Activated CD4-positive, alpha-beta memory T cell treated with anti-CD3 and anti-CD28 coated beads, Interleukin-2, amount 10 ng/mL, durations not matched to agents 7 days and 5 days (primary cell): Measurements from ENCODE around the gene MADCAM1. TPM values are rescaled to one million over a fixed set of nuclear protein-coding genes. Genes with fewer than 3 reads are reported as not detected.
A peak's percentile ranks its signal among the peaks of the same experiment; 100 is the strongest.

Experiments
- CTCF ChIA-PET: fragments of 350-600 bp; sonication (Branson Sonifier 250); formaldehyde crosslinking; loops from one replicate; lab custom pipeline; 2021; ENCODE audit warnings: antibody characterized with exemption, inconsistent platforms; lab: Charles Lee
- POLR2A ChIA-PET: fragments of 350-600 bp; sonication (Branson Sonifier 250); formaldehyde crosslinking; loops from one replicate; lab custom pipeline; 2021; ENCODE audit warnings: antibody characterized with exemption; lab: Charles Lee
- DNase-seq: peaks from one replicate; pipeline ENCODE4 v3.0.0-alpha.2; 2020
- H3K27ac Mint-ChIP-seq: one replicate; pipeline ENCODE4 v1.8.0; 2021; ENCODE audit warnings: mild to moderate bottlenecking, mixed read lengths
- H3K27me3 Mint-ChIP-seq: one replicate; pipeline ENCODE4 v1.8.0; 2021; ENCODE audit warnings: mixed read lengths
- H3K36me3 Mint-ChIP-seq: one replicate; pipeline ENCODE4 v1.8.0; 2021; ENCODE audit warnings: low read depth, mixed read lengths
- H3K4me1 Mint-ChIP-seq: one replicate; pipeline ENCODE4 v1.8.0; 2021; ENCODE audit warnings: mixed read lengths
- H3K4me3 Mint-ChIP-seq: one replicate; pipeline ENCODE4 v1.8.0; 2021; ENCODE audit warnings: mild to moderate bottlenecking, mixed read lengths
- H3K9me3 Mint-ChIP-seq: one replicate; pipeline ENCODE4 v1.8.0; 2021; ENCODE audit warnings: mixed read lengths
- total RNA-seq, 2 experiments: library from RNA; stranded (reverse); gene quantifications; one replicate each; pipeline ENCODE4 v1.2.3, GENCODE V29; 2021

The MADCAM1 gene
- total RNA-seq, 2 experiments from 2014 or later, result 0.78 to 0.81 TPM

DNA sequence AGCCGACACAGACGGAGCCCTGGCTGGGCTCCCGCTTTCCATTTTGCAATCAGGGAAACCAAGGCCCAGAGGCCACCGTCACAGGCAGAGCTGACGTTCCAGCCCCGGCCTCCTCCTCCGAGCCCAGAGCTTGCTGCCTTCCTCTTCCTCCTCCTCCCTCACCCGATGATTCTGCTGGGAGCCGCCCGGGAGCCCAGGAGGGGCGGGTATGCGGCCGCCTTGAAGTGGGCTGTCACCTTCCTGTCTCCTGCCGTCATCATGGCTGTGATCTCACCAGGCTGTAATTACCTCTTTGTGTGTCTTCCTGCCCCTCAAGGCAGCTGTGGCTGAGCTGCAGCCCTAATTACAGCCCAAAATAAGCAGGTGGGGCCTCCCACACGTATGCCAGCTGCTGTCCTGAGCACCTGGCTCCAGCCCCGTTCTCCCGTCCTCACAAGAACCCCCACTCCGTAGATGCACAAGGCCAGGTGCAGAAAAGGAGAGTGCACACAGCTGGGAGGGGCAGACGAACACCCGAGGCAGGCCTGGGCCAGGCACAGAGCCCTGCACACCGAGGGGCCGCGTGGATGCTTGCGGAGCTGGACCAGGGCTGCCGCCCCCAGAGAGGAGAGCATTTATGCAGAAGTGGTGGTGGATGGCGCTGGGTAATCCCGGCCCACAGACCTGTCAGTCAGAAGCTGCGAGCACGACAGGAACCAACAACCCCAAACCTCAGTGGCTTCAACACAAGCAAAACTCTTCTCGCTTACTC lies 15.0 kb downstream of the MADCAM1 start:
- Mint-ChIP-seq H3K27me3 (no peaks in the 10 kb centered on the region), H3K4me3 (peak overlapping the region; percentile 73), H3K4me1 (peaks cover 48% of the 10 kb centered on the region), H3K9me3 (no peaks in the 10 kb centered on the region), H3K36me3 (peaks cover 16% of the 10 kb centered on the region), H3K27ac (peak overlapping the region; percentile 96)
- ChIA-PET POLR2A (interaction anchor here (0.6 to 2.8 kb wide), 16 partner anchors 10 to 510 kb away, joined by 3 to 46 read pairs (median 4); partner anchors contain the start of genes BSG, CDC34, POLRMT and RNF126), CTCF (interaction anchor here (0.7 to 2.9 kb wide), 21 partner anchors 10 to 273 kb away, joined by 3 to 59 read pairs (median 5); partner anchors contain the start of genes CDC34, FSTL3, GZMM and MADCAM1)
- DNase-seq, result peak; percentile 87

DNA sequence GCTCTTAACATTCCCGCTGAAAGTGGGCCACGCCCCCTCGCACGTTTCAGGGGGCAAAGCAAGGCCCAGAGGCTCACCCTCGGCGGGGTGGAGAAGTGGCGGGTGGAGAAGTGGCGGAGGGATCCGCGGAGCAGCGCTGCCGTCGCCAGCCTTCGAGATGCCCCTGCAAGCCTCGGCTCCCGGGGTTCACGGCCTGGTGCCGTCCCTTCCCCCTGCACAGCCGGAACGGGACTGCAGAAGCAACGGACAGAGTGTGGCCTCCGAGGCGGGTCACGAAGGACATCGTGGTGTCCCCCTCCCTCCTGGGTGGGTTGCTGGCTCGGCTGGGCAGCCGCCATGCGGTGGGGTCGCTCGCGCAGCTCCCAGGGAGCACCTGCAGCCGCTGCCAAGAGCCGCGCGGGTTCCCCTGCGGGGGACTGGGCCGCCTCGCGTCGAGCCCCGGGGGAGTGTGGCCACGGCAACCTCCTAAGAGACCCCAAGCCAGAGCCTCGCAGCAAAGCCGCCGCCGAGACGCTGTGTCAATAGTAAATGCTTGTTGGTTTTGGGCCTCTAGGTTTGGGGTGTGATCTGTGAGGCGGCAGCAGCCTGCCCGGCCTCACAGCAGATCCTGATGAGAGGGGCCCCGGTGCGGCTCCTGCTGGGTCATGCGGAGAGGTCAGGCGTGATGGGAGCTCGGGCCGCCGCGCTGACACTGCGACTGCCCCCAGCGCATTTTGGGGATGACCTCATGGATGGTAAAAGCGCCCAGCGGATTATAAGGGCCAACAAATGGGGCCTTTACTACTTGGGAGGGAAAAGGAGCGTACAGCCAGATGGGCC lies 16.5 kb downstream of the MADCAM1 start:
- Mint-ChIP-seq H3K9me3 (no peaks in the 10 kb centered on the region), H3K36me3 (peaks cover 16% of the 10 kb centered on the region), H3K4me3 (no peak overlapping the region), H3K27ac (no peak overlapping the region), H3K4me1 (peaks cover 49% of the 10 kb centered on the region), H3K27me3 (no peaks in the 10 kb centered on the region)
- CTCF ChIA-PET, result interaction anchor here (0.6 to 2.9 kb wide), 2 partner anchors 18 to 113 kb away, joined by 4 to 59 read pairs; partner anchors contain the start of gene CDC34
- DNase-seq, result no peak
- POLR2A ChIA-PET, result interaction anchor here (2.4 kb wide), 1 partner anchor 18 kb away, joined by 46 read pairs; the partner anchor contains the start of gene CDC34

DNA sequence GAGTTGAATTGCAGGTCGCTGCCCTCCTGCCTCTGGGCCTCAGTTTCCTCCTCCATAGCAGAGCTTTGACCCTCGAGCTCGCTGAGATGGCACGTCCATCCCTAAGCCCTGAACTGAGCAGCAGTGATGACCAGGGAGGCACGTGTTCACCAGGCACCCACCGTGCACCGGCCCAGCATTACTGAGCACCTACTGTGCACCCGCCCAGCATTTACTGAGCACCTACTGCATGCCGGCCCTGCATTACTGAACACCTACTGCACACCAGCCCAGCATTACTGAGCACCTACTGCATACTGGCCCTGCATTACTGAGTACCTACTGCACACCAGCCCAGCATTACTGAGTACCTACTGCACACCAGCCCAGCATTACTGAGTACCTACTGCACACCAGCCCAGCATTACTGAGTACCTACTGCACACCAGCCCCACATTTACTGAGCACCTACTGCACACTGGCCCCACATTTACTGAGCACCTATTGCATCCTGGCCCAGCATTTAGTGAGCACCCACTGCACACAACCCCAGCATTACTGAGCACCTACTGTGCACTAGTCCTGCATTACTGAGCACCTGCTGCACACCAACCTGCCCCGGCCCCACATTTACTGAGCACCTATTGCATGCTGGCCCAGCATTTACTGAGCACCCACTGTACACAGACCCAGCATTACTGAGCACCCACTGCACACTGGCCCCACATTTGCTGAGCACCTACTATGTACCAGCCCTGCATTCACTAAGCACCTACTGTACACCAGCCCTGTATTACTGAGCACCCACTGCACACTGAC lies 17.3 kb downstream of the MADCAM1 start:
- Mint-ChIP-seq H3K4me3 (no peak overlapping the region), H3K4me1 (peaks cover 41% of the 10 kb centered on the region), H3K27me3 (no peaks in the 10 kb centered on the region), H3K9me3 (no peaks in the 10 kb centered on the region), H3K36me3 (peaks cover 12% of the 10 kb centered on the region), H3K27ac (peak overlapping the region; percentile 21)
- POLR2A ChIA-PET, result no interaction called here
- DNase-seq, result no peak
- CTCF ChIA-PET, result interaction anchor here (0.6 kb wide), 1 partner anchor 113 kb away, joined by 4 read pairs; no protein-coding TSS in a partner anchor

DNA sequence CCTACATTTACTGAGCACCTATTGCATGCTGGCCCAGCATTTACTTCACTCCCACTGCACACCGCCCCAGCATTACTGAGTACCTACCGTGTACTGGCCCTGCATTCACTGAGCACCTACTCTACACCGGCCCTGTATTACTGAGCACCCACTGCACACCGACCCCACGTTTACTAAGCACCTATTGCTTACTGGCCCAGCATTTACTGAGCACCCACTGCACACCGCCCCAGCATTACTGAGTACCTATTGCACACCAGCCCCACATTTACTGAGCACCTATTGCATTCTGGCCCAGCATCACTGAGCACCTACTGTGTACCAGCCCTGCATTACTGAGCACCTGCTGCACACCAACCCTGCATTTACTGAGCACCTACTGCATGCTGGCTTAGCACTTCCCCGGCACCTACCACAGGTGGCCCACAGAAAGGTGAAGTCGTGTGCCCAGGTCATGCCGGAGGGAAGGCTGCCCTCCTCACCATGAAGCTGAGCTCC lies 17.9 kb downstream of the MADCAM1 start:
- H3K4me3 Mint-ChIP-seq, result no peak overlapping the region
- DNase-seq, result no peak
- H3K9me3 Mint-ChIP-seq, result no peaks in the 10 kb centered on the region
- CTCF ChIA-PET, result interaction anchor here (2.4 kb wide), 1 partner anchor 8 kb away, joined by 8 read pairs; no protein-coding TSS in a partner anchor
- H3K27ac Mint-ChIP-seq, result peak overlapping the region; percentile 21
- POLR2A ChIA-PET, result no interaction called here
- no peaks in the 10 kb centered on the region for H3K27me3 Mint-ChIP-seq
- H3K36me3 Mint-ChIP-seq, result peaks cover 12% of the 10 kb centered on the region
- H3K4me1 Mint-ChIP-seq, result peaks cover 35% of the 10 kb centered on the region

DNA sequence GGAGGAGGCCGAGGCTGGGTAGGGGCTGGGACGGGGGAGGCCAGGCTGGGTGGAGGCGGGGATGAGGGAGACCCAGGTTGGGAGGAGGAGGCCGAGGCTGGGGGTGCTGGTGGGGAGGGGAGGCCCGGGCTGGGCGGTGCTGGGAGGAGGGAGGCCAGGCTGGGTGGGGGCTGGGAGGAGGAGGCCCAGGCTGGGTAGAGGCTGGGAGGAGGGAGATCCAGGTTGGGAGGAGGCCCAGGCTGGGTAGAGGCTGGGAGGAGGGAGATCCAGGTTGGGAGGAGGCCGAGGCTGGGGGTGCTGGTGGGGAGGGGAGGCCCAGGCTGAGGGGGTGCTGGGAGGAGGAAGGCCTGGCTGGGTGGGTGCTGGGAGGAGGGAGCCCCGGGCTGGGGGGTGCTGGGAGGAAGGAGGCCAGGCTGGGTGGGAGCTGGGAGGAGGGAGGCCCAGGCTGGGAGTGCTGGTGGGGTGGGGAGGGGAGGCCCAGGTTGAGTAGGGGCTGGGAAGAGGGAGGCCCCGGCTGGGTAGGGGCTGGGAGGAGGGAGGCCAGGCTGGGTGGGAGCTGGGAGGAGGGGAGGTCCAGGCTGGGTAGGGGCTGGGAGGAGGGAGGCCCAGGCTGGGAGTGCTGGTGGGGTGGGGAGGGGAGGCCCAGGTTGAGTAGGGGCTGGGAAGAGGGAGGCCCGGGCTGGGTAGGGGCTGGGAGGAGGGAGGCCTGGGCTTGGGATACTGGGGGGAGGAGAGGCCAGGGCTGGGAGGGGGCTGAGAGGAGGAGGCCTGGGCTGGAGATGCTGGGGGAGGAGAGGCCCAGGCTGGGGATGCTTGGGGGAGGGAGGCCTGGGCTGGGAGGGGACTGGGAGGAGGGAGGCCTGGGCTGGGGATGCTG lies 21.7 kb downstream of the MADCAM1 start:
- Mint-ChIP-seq H3K27me3 (no peaks in the 10 kb centered on the region), H3K9me3 (no peaks in the 10 kb centered on the region), H3K36me3 (peaks cover 4% of the 10 kb centered on the region), H3K4me3 (no peak overlapping the region), H3K4me1 (peaks cover 12% of the 10 kb centered on the region), H3K27ac (no peak overlapping the region)
- CTCF ChIA-PET, result no interaction called here
- POLR2A ChIA-PET, result interaction anchor here (1.2 kb wide), 1 partner anchor 14 kb away, joined by 6 read pairs; the partner anchor contains the start of gene CDC34
- no peak for DNase-seq

DNA sequence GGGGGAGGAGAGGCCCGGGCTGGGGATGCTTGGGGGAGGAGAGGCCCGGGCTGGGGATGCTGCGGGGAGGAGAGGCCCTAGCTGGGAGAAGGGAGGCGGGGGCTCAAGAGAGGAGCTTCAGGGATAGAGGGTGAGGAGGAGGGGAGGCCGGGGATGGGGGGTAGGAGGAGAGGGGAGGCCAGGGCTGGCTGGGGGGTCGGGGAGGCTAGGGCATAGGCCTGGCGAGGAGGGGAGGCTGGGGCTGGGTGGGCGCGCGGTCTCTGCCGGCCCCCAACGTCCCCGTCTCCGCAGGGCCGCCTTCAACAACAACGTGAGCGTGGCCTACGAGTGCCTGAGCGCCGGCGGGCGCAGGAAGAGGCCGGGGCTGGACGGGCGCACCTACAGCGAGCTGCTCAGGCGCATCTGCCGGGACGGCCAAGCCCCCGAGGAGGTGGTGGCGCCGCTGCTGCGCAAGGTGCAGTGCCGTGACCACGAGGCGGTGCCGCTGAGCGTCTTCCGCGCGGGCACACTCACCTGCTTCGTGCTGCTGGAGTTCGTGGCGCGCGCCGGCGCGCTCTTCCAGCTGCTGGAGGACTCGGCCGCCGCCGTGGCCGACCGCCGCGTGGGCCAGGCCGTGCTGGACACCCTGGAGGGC lies 22.4 kb downstream of the MADCAM1 start:
- Mint-ChIP-seq H3K4me3 (no peak overlapping the region), H3K27me3 (no peaks in the 10 kb centered on the region), H3K9me3 (no peaks in the 10 kb centered on the region), H3K4me1 (peaks cover 12% of the 10 kb centered on the region), H3K27ac (no peak overlapping the region), H3K36me3 (peaks cover 4% of the 10 kb centered on the region)
- ChIA-PET POLR2A (interaction anchor here (1.2 kb wide), 1 partner anchor 13 kb away, joined by 6 read pairs; the partner anchor contains the start of gene CDC34), CTCF (no interaction called here)
- DNase-seq, result peak; percentile 50

DNA sequence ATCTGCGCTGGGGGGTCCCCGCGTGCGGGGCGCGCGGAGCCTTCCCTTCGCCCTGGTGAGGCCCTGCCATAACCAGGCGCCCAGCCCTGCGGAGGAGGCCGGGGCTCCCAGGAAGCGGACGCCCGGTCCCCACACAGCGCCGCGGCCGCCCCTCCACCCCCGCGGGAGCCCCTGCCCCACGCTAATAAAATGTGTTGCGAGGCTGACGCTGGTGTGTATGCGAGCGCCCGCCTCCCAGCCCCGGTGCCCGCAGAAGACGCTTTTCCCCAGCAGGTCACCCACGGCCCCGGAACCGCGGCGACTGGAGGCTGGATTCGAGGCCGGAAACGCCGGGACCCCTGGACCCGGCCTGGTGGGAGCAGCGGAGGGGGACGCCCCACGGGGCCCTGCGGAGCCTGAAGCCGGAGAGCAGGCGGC lies 23.2 kb downstream of the MADCAM1 start:
- CTCF ChIA-PET, result no interaction called here
- DNase-seq, result no peak
- Mint-ChIP-seq H3K4me1 (peaks cover 11% of the 10 kb centered on the region), H3K36me3 (no peaks in the 10 kb centered on the region), H3K27me3 (no peaks in the 10 kb centered on the region), H3K27ac (no peak overlapping the region), H3K4me3 (no peak overlapping the region), H3K9me3 (no peaks in the 10 kb centered on the region)
- POLR2A ChIA-PET, result interaction anchor here (1.2 kb wide), 1 partner anchor 13 kb away, joined by 6 read pairs; the partner anchor contains the start of gene CDC34

DNA sequence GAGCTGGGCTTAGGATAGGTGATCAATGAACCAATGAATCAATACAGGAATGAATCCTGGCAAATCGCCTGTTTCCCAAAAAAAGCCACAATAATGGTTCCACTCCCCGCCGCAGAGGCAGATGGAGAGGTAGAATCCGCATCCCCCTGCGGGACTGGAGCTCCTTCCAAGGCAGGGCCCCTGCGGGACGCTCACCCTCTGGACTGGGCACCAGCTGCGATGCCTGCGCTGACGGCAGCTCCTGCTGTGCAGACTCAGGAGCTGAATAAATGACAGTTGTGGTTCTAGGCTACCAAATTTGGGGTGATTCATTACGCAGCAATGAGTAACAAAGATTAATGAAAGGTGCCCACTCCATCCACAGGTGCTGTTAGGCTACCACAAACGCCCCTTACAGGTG lies 26.4 kb downstream of the MADCAM1 start:
- H3K4me3 Mint-ChIP-seq, result no peak overlapping the region
- ChIA-PET POLR2A (interaction anchor here (1.2 to 3.0 kb wide), 3 partner anchors 8 to 12 kb away, joined by 3 to 22 read pairs (median 14); partner anchors contain the start of gene CDC34), CTCF (interaction anchor here (1.1 to 3.0 kb wide), 2 partner anchors 9 to 12 kb away, joined by 3 to 23 read pairs; partner anchors contain the start of gene CDC34)
- H3K4me1 Mint-ChIP-seq, result peaks cover 6% of the 10 kb centered on the region
- no peak overlapping the region for H3K27ac Mint-ChIP-seq
- H3K9me3 Mint-ChIP-seq, result no peaks in the 10 kb centered on the region
- no peaks in the 10 kb centered on the region for H3K36me3 Mint-ChIP-seq
- H3K27me3 Mint-ChIP-seq, result peaks cover 4% of the 10 kb centered on the region
- no peak for DNase-seq

DNA sequence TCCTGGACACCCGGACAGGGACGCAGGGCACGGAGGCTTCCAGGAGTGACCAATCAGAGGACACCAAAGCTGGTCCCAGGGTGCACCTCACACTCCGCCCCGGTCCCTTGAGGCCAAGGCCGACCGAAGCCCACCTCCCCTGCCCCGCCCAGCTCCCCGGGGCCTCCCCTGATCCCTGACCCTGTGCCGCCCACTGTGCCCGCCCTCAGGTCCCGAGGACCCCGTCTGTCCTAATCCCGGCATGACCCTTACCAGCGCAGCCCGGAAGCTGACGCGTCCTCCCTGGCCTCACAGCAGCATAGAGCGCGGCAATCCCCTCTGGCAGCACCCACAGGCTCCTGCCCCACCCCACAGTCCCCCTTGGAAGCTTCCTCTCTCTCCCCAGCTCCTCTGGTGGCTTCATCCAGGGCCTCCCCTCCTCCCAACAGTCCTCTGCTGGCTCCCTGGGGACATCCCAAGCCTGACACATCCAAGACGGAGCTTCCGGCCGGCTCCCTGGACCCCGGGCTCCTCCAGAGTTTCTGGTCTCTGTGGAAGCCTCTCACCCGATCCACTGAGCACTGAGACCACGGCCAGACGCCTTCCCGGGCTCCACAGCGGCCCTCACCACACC lies 27.9 kb downstream of the MADCAM1 start:
- H3K4me3 Mint-ChIP-seq, result no peak overlapping the region
- ChIA-PET CTCF (no interaction called here), POLR2A (interaction anchor here (1.4 kb wide), 1 partner anchor 18 kb away, joined by 3 read pairs; no protein-coding TSS in a partner anchor)

DNA sequence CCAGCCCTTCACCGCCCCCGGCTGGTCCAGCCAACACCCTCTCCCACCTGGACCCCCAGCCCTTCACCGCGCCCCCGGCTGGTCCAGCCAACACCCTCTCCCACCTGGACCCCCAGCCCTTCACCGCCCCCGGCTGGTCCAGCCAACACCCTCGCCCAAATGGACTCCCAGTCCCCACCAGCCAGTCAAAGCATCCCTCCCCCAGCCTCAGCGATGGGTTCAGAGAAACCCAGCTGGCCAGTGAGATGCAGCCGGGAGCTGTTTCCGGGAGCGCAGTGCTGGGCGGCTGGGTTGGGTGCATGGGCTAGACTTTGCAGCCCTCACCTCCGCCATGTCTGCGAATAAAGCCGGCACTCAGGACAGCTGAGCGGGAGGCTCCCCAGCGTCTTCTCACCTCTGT lies 28.7 kb downstream of the MADCAM1 start:
- DNase-seq, result no peak
- no peak overlapping the region for H3K4me3 Mint-ChIP-seq
- ChIA-PET CTCF (no interaction called here), POLR2A (interaction anchor here (1.4 kb wide), 2 partner anchors 14 to 19 kb away, joined by 3 read pairs; no protein-coding TSS in a partner anchor)
- H3K27me3 Mint-ChIP-seq, result peaks cover 4% of the 10 kb centered on the region
- H3K27ac Mint-ChIP-seq, result no peak overlapping the region
- H3K9me3 Mint-ChIP-seq, result no peaks in the 10 kb centered on the region
- peaks cover 6% of the 10 kb centered on the region for H3K4me1 Mint-ChIP-seq
- no peaks in the 10 kb centered on the region for H3K36me3 Mint-ChIP-seq

More for the DNA sequence above, 27.9 kb downstream of the MADCAM1 start:
- no peak for DNase-seq
- Mint-ChIP-seq H3K36me3 (no peaks in the 10 kb centered on the region), H3K4me1 (peaks cover 6% of the 10 kb centered on the region), H3K27ac (no peak overlapping the region), H3K9me3 (no peaks in the 10 kb centered on the region), H3K27me3 (peaks cover 4% of the 10 kb centered on the region)
